HEK293 (cell line): ENCODE results near the gene BCL6.

Experiments used
- CTCF ChIA-PET: fragments of 350-600 bp; formaldehyde crosslinking; extraction: SDS; loops from one replicate; lab custom pipeline; 2021; ENCODE audit warnings: antibody characterized with exemption; lab: Yijun Ruan, JAX
- POLR2A ChIA-PET: fragments of 300-600 bp; formaldehyde crosslinking; extraction: SDS; loops from one replicate; lab custom pipeline; 2020; ENCODE audit warnings: antibody characterized with exemption, inconsistent platforms; lab: Yijun Ruan, JAX
- H3K27ac ChIP-seq: fragments of 200-500 bp; sonication (Bioruptor generic); 2 replicates; pipeline ENCODE4 v1.5.1; 2014; ENCODE audit warnings: low read depth, low read length, control low read depth, inconsistent platforms; ENCODE audit errors: extremely low read depth
- H3K36me3 ChIP-seq, 2 experiments: fragments of 200-500 bp in 1 of 2; sonication (Bioruptor generic) in 1 of 2; 1 replicate in 1 of 2; 2 replicates in 1 of 2; pipeline ENCODE4 v1.5.1; 2014 to 2017; ENCODE audit warnings: inconsistent platforms in 2 of 2, low read length in 2 of 2; ENCODE audit not compliant: control insufficient read depth in 2 of 2, insufficient read depth in 1 of 2
- H3K4me1 ChIP-seq: fragments of 200-500 bp; sonication (Bioruptor generic); 2 replicates; pipeline ENCODE4 v1.5.1; 2014; ENCODE audit warnings: mild to moderate bottlenecking, low read length, inconsistent platforms; ENCODE audit not compliant: control insufficient read depth, insufficient read depth
- H3K4me3 ChIP-seq: 2 replicates; pipeline ENCODE4 v1.5.1; 2011; ENCODE audit warnings: low read depth, mild to moderate bottlenecking, control low read depth, low read length, moderate library complexity
- H3K9me3 ChIP-seq: fragments of 200-500 bp; sonication (Bioruptor generic); 2 replicates; pipeline ENCODE4 v1.5.1; 2014; ENCODE audit warnings: low read depth, low read length, inconsistent platforms; ENCODE audit not compliant: control insufficient read depth, insufficient read depth
- GLI2 ChIP-seq: fragments of 450-650 bp; formaldehyde crosslinking; IDR thresholded peaks from 2 replicates; pipeline ENCODE4; 2017; ENCODE audit warnings: missing biosample characterization, missing genetic modification characterization, low read depth, borderline replicate concordance
- KLF16 ChIP-seq: fragments of 450-650 bp; formaldehyde crosslinking; IDR thresholded peaks from 2 replicates; pipeline ENCODE4 v1.5.1; 2017; ENCODE audit warnings: missing biosample characterization, missing genetic modification characterization
- KLF7 ChIP-seq: fragments of 450-650 bp; formaldehyde crosslinking; IDR thresholded peaks from 2 replicates; pipeline ENCODE4 v1.5.1; 2016; ENCODE audit warnings: missing biosample characterization, missing genetic modification characterization, borderline replicate concordance
- MEIS1 ChIP-seq: sonication (generic); formaldehyde crosslinking; IDR thresholded peaks from 2 replicates; pipeline ENCODE4 v1.8.1; 2022; ENCODE audit warnings: missing genetic modification reagents, mild to moderate bottlenecking, borderline replicate concordance
- PRDM1 ChIP-seq: fragments of 450-650 bp; formaldehyde crosslinking; IDR thresholded peaks from 2 replicates; pipeline ENCODE4; 2016; ENCODE audit warnings: missing biosample characterization, missing genetic modification characterization
- REPIN1 ChIP-seq: fragments of 450-650 bp; formaldehyde crosslinking; IDR thresholded peaks from 2 replicates; pipeline ENCODE4 v1.5.1; 2017; ENCODE audit warnings: missing biosample characterization, missing genetic modification characterization, low read depth
- SCRT1 ChIP-seq: fragments of 450-650 bp; formaldehyde crosslinking; IDR thresholded peaks from 2 replicates; pipeline ENCODE4 v1.5.1; 2016; ENCODE audit warnings: missing biosample characterization, missing genetic modification characterization, borderline replicate concordance
- TCF7L2 ChIP-seq: IDR thresholded peaks from 2 replicates; pipeline ENCODE4 v1.6.1; 2011; ENCODE audit warnings: low read depth, mild to moderate bottlenecking, inconsistent platforms, low read length, moderate library complexity, borderline replicate concordance
- TRIM28 ChIP-seq: IDR thresholded peaks from 2 replicates; pipeline ENCODE4 v1.6.1; 2011; ENCODE audit warnings: low read length, control low read depth, borderline replicate concordance
- ZBTB10 ChIP-seq: fragments of 450-650 bp; formaldehyde crosslinking; IDR thresholded peaks from 2 replicates; pipeline ENCODE4 v1.5.1; 2016; ENCODE audit warnings: missing biosample characterization, missing genetic modification characterization
- ZBTB20 ChIP-seq: fragments of 450-650 bp; formaldehyde crosslinking; IDR thresholded peaks from 2 replicates; pipeline ENCODE4 v1.5.1; 2016; ENCODE audit warnings: missing biosample characterization, missing genetic modification characterization
- ZEB2 ChIP-seq: fragments of 450-650 bp; formaldehyde crosslinking; IDR thresholded peaks from 2 replicates; pipeline ENCODE4 v1.5.1; 2016; ENCODE audit warnings: missing biosample characterization, missing genetic modification characterization
- ZNF132 ChIP-seq: fragments of 450-650 bp; formaldehyde crosslinking; IDR thresholded peaks from 2 replicates; pipeline ENCODE4 v1.5.1; 2017; ENCODE audit warnings: missing biosample characterization, missing genetic modification characterization, borderline replicate concordance
- ZNF19 ChIP-seq: fragments of 450-650 bp; formaldehyde crosslinking; IDR thresholded peaks from 2 replicates; pipeline ENCODE4; 2016; ENCODE audit warnings: missing biosample characterization, missing genetic modification characterization, low read depth
- ZNF2 ChIP-seq: fragments of 450-650 bp; formaldehyde crosslinking; IDR thresholded peaks from 2 replicates; pipeline ENCODE4 v1.5.1; 2016; ENCODE audit warnings: missing biosample characterization, missing genetic modification characterization
- ZNF335 ChIP-seq: fragments of 450-650 bp; formaldehyde crosslinking; conservative IDR thresholded peaks from 2 replicates; pipeline ENCODE4 v1.5.1; 2016; ENCODE audit warnings: missing biosample characterization, missing genetic modification characterization
- ZNF501 ChIP-seq: fragments of 450-650 bp; formaldehyde crosslinking; IDR thresholded peaks from 2 replicates; pipeline ENCODE4 v1.5.1; 2016; ENCODE audit warnings: missing biosample characterization, missing genetic modification characterization
- ZNF549 ChIP-seq: fragments of 450-650 bp; IDR thresholded peaks from 2 replicates; pipeline ENCODE4 v1.5.1; 2018; ENCODE audit warnings: missing biosample characterization, missing genetic modification characterization, mild to moderate bottlenecking, inconsistent platforms, moderate library complexity
- ZSCAN4 ChIP-seq: fragments of 450-650 bp; formaldehyde crosslinking; IDR thresholded peaks from 2 replicates; pipeline ENCODE4 v1.5.1; 2017; ENCODE audit warnings: missing biosample characterization, missing genetic modification characterization
- TF ChIP-seq, protein P1 (sequence below): fragments of 450-650 bp; formaldehyde crosslinking; IDR thresholded peaks from 2 replicates; pipeline ENCODE4 v1.5.1; 2016; ENCODE audit warnings: missing biosample characterization, missing genetic modification characterization
- TF ChIP-seq, protein P2 (sequence below): fragments of 450-650 bp; formaldehyde crosslinking; IDR thresholded peaks from 2 replicates; pipeline ENCODE4 v1.5.1; 2016; ENCODE audit warnings: missing biosample characterization, missing genetic modification characterization
- TF ChIP-seq, protein P3 (sequence below): fragments of 450-650 bp; formaldehyde crosslinking; IDR thresholded peaks from 2 replicates; pipeline ENCODE4 v1.5.1; 2016; ENCODE audit warnings: missing biosample characterization, missing genetic modification characterization, low read depth
- TF ChIP-seq, protein P4 (sequence below): fragments of 450-650 bp; formaldehyde crosslinking; IDR thresholded peaks from 2 replicates; pipeline ENCODE4 v1.5.1; 2017; ENCODE audit warnings: missing biosample characterization, missing genetic modification characterization

BCL6 gene

DNA sequence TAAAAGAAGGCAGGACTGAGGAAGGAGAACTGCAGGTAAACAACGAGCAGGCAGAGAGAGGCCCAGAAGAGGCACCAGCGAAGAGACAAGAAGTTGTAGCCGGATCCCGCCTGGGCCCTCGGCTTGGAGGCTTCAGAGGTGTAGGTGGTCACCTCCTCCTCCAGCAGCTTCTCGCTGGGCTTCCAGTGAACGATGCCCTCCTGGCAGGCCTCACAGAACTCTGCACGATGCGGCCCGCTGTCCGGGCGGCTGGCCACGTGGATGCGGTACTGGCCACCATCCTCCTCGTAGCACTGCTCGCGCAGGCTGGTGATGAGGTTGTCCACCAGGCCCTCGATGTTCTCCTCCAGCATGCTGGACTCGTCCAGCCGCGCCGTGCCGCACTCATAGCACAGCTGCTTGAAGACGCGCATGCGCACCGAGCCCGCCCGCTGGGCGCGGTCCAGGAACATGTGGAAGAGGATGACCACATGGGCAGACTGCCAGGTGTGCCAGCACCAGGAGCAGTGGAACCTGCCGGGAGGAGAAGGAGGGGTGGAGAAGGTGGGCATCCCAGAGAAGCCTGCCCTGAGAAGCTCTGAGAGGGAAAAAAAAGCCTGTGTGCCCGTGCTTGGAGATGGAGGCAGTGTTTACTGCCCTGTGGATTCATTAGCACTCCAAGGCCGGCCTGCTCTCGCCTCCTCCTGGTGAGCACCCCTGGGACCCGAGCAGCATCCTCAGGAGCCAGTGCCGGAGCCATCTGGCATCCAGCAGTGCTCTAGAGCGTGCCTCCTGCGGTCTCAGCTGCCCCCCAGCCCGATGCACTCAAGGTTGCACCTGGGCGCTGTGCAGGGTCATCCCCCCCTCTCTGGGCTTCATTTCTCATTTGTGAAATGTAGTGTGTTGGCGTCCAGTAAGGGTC, 46.5 kb downstream of the BCL6 start:
- H3K36me3 ChIP-seq, result no peaks in the 10 kb centered on the region
- ChIA-PET CTCF (no interaction called here), POLR2A (no interaction called here)
- no peaks in the 10 kb centered on the region for H3K4me1 ChIP-seq
- H3K4me3 ChIP-seq, result no peak overlapping the region
- H3K9me3 ChIP-seq, result no peaks in the 10 kb centered on the region
- TF ChIP-seq ZNF549 (tag by site-specific recombination), result no peak
- TF ChIP-seq ZNF19, result no peak
- TF ChIP-seq GLI2 (tag by site-specific recombination), result no peak
- TF ChIP-seq, protein P1, sequence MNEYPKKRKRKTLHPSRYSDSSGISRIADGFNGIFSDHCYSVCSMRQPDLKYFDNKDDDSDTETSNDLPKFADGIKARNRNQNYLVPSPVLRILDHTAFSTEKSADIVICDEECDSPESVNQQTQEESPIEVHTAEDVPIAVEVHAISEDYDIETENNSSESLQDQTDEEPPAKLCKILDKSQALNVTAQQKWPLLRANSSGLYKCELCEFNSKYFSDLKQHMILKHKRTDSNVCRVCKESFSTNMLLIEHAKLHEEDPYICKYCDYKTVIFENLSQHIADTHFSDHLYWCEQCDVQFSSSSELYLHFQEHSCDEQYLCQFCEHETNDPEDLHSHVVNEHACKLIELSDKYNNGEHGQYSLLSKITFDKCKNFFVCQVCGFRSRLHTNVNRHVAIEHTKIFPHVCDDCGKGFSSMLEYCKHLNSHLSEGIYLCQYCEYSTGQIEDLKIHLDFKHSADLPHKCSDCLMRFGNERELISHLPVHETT (tag by site-specific recombination), result no peak
- TF ChIP-seq MEIS1 (CRISPR knock-in tag), result no peak
- TF ChIP-seq, protein P2, sequence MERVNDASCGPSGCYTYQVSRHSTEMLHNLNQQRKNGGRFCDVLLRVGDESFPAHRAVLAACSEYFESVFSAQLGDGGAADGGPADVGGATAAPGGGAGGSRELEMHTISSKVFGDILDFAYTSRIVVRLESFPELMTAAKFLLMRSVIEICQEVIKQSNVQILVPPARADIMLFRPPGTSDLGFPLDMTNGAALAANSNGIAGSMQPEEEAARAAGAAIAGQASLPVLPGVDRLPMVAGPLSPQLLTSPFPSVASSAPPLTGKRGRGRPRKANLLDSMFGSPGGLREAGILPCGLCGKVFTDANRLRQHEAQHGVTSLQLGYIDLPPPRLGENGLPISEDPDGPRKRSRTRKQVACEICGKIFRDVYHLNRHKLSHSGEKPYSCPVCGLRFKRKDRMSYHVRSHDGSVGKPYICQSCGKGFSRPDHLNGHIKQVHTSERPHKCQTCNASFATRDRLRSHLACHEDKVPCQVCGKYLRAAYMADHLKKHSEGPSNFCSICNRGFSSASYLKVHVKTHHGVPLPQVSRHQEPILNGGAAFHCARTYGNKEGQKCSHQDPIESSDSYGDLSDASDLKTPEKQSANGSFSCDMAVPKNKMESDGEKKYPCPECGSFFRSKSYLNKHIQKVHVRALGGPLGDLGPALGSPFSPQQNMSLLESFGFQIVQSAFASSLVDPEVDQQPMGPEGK (tag by site-specific recombination), result no peak
- TF ChIP-seq ZNF2 (tag by site-specific recombination), result no peak
- no peak for TF ChIP-seq REPIN1 (tag by site-specific recombination)
- TF ChIP-seq TRIM28, result no peak
- TF ChIP-seq, protein P3, sequence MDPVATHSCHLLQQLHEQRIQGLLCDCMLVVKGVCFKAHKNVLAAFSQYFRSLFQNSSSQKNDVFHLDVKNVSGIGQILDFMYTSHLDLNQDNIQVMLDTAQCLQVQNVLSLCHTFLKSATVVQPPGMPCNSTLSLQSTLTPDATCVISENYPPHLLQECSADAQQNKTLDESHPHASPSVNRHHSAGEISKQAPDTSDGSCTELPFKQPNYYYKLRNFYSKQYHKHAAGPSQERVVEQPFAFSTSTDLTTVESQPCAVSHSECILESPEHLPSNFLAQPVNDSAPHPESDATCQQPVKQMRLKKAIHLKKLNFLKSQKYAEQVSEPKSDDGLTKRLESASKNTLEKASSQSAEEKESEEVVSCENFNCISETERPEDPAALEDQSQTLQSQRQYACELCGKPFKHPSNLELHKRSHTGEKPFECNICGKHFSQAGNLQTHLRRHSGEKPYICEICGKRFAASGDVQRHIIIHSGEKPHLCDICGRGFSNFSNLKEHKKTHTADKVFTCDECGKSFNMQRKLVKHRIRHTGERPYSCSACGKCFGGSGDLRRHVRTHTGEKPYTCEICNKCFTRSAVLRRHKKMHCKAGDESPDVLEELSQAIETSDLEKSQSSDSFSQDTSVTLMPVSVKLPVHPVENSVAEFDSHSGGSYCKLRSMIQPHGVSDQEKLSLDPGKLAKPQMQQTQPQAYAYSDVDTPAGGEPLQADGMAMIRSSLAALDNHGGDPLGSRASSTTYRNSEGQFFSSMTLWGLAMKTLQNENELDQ (tag by site-specific recombination), result no peak
- TF ChIP-seq KLF16 (tag by site-specific recombination), result no peak
- TF ChIP-seq KLF7 (tag by site-specific recombination), result no peak
- TF ChIP-seq TCF7L2, result no peak
- TF ChIP-seq ZBTB20 (tag by site-specific recombination), result no peak
- TF ChIP-seq ZNF335 (tag by site-specific recombination), result no peak
- TF ChIP-seq ZNF501 (tag by site-specific recombination), result no peak
- no peak for TF ChIP-seq ZEB2 (tag by site-specific recombination)
- no peak for TF ChIP-seq PRDM1
- H3K27ac ChIP-seq, result no peak overlapping the region

- CTCF ChIA-PET, result no interaction called here
- Histone ChIP-seq H3K36me3 (no peaks in the 10 kb centered on the region), H3K4me1 (no peaks in the 10 kb centered on the region), H3K27ac (no peak overlapping the region), H3K9me3 (no peaks in the 10 kb centered on the region), H3K4me3 (no peak overlapping the region)
- POLR2A ChIA-PET, result no interaction called here
- TF ChIP-seq SCRT1 (tag by site-specific recombination), result no peak
- no peak for TF ChIP-seq ZBTB10 (tag by site-specific recombination)
- TF ChIP-seq ZNF132, result no peak
- no peak for TF ChIP-seq ZSCAN4 (tag by site-specific recombination)
- TF ChIP-seq, protein P4, sequence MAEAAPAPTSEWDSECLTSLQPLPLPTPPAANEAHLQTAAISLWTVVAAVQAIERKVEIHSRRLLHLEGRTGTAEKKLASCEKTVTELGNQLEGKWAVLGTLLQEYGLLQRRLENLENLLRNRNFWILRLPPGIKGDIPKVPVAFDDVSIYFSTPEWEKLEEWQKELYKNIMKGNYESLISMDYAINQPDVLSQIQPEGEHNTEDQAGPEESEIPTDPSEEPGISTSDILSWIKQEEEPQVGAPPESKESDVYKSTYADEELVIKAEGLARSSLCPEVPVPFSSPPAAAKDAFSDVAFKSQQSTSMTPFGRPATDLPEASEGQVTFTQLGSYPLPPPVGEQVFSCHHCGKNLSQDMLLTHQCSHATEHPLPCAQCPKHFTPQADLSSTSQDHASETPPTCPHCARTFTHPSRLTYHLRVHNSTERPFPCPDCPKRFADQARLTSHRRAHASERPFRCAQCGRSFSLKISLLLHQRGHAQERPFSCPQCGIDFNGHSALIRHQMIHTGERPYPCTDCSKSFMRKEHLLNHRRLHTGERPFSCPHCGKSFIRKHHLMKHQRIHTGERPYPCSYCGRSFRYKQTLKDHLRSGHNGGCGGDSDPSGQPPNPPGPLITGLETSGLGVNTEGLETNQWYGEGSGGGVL (tag by site-specific recombination), result no peak
These were observed 49.2 kb downstream of the BCL6 start for GRCh38 chr3:187696021-187696420.
